ENCODE data around the gene RABGAP1L. TPM values are rescaled to one million over a fixed set of nuclear protein-coding genes. Genes with fewer than 3 reads are reported as not detected.
"Not testable (repeated sequence)": the region's sequence is repeated elsewhere in the genome, so short reads cannot be mapped to it uniquely, and the experiment has no call there.

RABGAP1L gene
- total and polyA plus RNA-seq, 4 donors = 4.8 to 53.5 (median 18.8) TPM

DNA sequence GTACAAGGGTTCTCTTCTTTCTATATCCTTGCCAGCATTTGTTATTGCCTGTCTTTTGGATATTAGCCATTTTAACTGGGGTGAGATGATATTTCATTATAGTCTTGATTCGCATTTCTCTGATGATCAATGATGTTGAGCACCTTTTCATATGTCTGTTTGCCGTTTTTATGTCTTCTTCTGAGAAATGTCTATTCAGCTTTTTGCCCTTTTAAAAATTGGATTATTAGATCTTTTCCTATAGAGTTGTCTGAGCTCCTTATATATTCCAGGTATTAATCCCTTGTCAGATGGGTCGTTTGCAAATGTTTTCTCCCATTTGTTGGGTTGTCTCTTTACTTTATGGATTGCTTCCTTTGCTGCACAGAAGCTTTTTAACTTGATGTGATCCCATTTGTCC lies 883.3 kb downstream of the RABGAP1L start:
- no peak for DNase-seq (ENCODE audit: low spot score)
- Histone ChIP-seq H3K9ac (ENCODE audit: low read depth in 1 of 2, low read length in 2 of 2) (no peak overlapping the region), H3K4me1 (ENCODE audit: control insufficient read depth in 4 of 4, insufficient read depth in 4 of 4, low read length in 3 of 4) (no peaks in the 10 kb centered on the region), H3K27ac (ENCODE audit: low read depth in 1 of 2, low read length in 2 of 2) (no peak overlapping the region), H3K27me3 (ENCODE audit: control insufficient read depth in 4 of 4, insufficient read depth in 4 of 4, low read length in 3 of 4) (no peaks in the 10 kb centered on the region), H3K36me3 (ENCODE audit: control insufficient read depth in 4 of 4, insufficient read depth in 3 of 4, low read depth in 1 of 4, low read length in 3 of 4) (no peaks in the 10 kb centered on the region), H3K9me3 (ENCODE audit: control insufficient read depth in 4 of 4, low read length in 3 of 4) (peaks cover 0 to 1% (median 0%) of the 10 kb centered on the region in 4 donors), H3K4me3 (ENCODE audit: low read depth in 1 of 3, low read length in 3 of 3) (no peak overlapping the region)
- TF ChIP-seq YY1 (IDR thresholded peaks at IDR 0.05) (no peak), GABPA (IDR thresholded peaks at IDR 0.05 in 1 of 2, conservative IDR thresholded peaks at IDR 0.05 in 1 of 2) (no peak), HNF4G (IDR thresholded peaks at IDR 0.05) (no peak), FOXA1 (IDR thresholded peaks at IDR 0.05) (no peak)
- 72% methylated on average over 3 of the region's 3 CpGs for WGBS

DNA sequence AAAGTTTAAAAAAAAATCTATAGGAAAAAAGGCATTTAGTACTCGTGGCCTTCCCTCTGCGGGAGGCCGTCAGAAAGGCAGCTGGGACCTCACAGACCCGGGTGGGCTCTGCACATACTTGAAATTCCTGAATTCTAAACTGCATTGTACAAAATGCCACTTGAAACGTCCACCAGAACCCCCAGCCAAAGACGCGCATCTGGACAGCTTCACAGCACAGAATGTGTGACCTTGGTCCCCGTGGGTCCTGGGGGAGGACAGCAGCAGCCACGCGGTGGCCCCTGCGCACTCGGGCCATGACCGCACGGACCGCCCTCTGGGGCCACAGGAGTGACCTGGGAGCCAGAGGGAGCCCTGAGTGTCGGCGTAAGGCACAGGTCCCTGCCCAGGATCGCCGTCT lies 884.5 kb downstream of the RABGAP1L start:
- no peak for DNase-seq (ENCODE audit: low spot score)
- peak overlapping the region in 1 of 2 donors; percentile 20 for H3K27ac ChIP-seq (ENCODE audit: low read depth in 1 of 2, low read length in 2 of 2)
- WGBS = 69% methylated on average over 19 of the region's 19 CpGs

DNA sequence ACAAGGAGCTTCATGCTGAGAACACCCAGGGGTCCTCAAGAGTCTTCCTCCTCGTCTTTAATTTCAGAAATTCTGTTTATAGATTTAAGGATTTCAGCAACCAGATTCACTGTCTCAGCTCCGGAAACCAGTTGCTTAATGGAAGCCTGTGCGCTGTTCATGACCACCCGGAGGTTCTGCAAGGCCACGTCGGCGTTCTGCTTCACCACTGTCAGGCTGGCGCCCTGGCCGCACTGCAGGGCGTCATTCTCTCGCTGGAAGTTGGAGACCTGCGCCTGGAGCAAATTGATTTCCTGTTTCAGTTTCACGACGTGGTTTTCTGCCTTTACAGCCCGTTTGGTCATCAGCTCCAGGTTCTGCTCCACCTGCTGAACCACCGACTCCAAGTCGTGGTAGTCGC lies 885.3 kb downstream of the RABGAP1L start:
- not testable (repeated sequence) for H3K9me3 ChIP-seq (ENCODE audit: control insufficient read depth in 4 of 4, low read length in 3 of 4)

More for the DNA sequence above, 884.5 kb downstream of the RABGAP1L start:
- Histone ChIP-seq H3K4me1 (ENCODE audit: control insufficient read depth in 4 of 4, insufficient read depth in 4 of 4, low read length in 3 of 4) (no peaks in the 10 kb centered on the region), H3K27me3 (ENCODE audit: control insufficient read depth in 4 of 4, insufficient read depth in 4 of 4, low read length in 3 of 4) (no peaks in the 10 kb centered on the region), H3K36me3 (ENCODE audit: control insufficient read depth in 4 of 4, insufficient read depth in 3 of 4, low read depth in 1 of 4, low read length in 3 of 4) (no peaks in the 10 kb centered on the region), H3K9me3 (ENCODE audit: control insufficient read depth in 4 of 4, low read length in 3 of 4) (peaks cover 0 to 1% (median 0%) of the 10 kb centered on the region in 4 donors), H3K4me3 (ENCODE audit: low read depth in 1 of 3, low read length in 3 of 3) (no peak overlapping the region), H3K9ac (ENCODE audit: low read depth in 1 of 2, low read length in 2 of 2) (no peak overlapping the region)
- TF ChIP-seq YY1 (IDR thresholded peaks at IDR 0.05) (no peak), MAX (IDR thresholded peaks at IDR 0.05) (no peak), FOXA1 (IDR thresholded peaks at IDR 0.05) (no peak), NR2F2 (IDR thresholded peaks at IDR 0.05) (peak; percentile 76), RXRA (IDR thresholded peaks at IDR 0.05) (no peak), TAF1 (conservative IDR thresholded peaks at IDR 0.05) (no peak), GABPA (IDR thresholded peaks at IDR 0.05 in 1 of 2, conservative IDR thresholded peaks at IDR 0.05 in 1 of 2) (no peak)

More for the DNA sequence above, 885.3 kb downstream of the RABGAP1L start:
- H3K27me3 ChIP-seq (ENCODE audit: control insufficient read depth in 4 of 4, insufficient read depth in 4 of 4, low read length in 3 of 4); DNase-seq (ENCODE audit: low spot score); H3K4me1 ChIP-seq (ENCODE audit: control insufficient read depth in 4 of 4, insufficient read depth in 4 of 4, low read length in 3 of 4); H3K36me3 ChIP-seq (ENCODE audit: control insufficient read depth in 4 of 4, insufficient read depth in 3 of 4, low read depth in 1 of 4, low read length in 3 of 4); H3K9ac ChIP-seq (ENCODE audit: low read depth in 1 of 2, low read length in 2 of 2); H3K27ac ChIP-seq (ENCODE audit: low read depth in 1 of 2, low read length in 2 of 2); H3K4me3 ChIP-seq (ENCODE audit: low read depth in 1 of 3, low read length in 3 of 3): not testable (repeated sequence)
- WGBS = 81% methylated on average over 18 of the region's 18 CpGs

Small RNA genes within 50 kb of the gene (small RNA-seq; reads per million reads assigned to genes)
- gene BANF1P4 (not detected), gene RF00019 (not detected), gene RNU6-307P (not detected)

Other genes with a start within 250 kb of the RABGAP1L start
- gene SERPINC1, start 242.2 kb upstream of the RABGAP1L start, total RNA-seq = 1,000 to 10,000 TPM in 1 of 2 donors, 100 to 1,000 TPM in 1; 742 to 2,309 TPM
- gene SERPINC1, start 242.2 kb upstream of the RABGAP1L start, polyA plus RNA-seq = 1,000 to 10,000 TPM; 2,515 to 2,589 TPM
- 10 to 100 TPM; 14.9 to 20.7 TPM for gene RC3H1, start 137.2 kb upstream of the RABGAP1L start, total RNA-seq
- gene RC3H1, start 137.2 kb upstream of the RABGAP1L start, polyA plus RNA-seq = 1 to 10 TPM; 2.0 to 4.5 TPM

All from liver (tissue), 10 donors.